Nephron (organoid): ENCODE measurements around the gene SEMA4C.

Source experiments
- H3K27ac Mint-ChIP-seq, 3 experiments: 2 replicates each; pipeline ENCODE4 v1.8.0; 2020; ENCODE audit warnings: mixed read lengths in 3 of 3, mild to moderate bottlenecking in 2 of 3, moderate library complexity in 1 of 3
- H3K27me3 Mint-ChIP-seq: 2 replicates; pipeline ENCODE4 v1.8.0; 2021; ENCODE audit warnings: low read depth, mild to moderate bottlenecking, moderate library complexity, mixed read lengths
- H3K36me3 Mint-ChIP-seq: 2 replicates; pipeline ENCODE4 v1.8.0; 2020; ENCODE audit warnings: low read depth, mixed read lengths
- H3K4me1 Mint-ChIP-seq: 2 replicates; pipeline ENCODE4 v1.8.0; 2020; ENCODE audit warnings: mixed read lengths
- H3K4me3 Mint-ChIP-seq, 3 experiments: 2 replicates each; pipeline ENCODE4 v1.8.0; 2020; ENCODE audit warnings: mild to moderate bottlenecking in 3 of 3, mixed read lengths in 3 of 3, moderate library complexity in 2 of 3
- H3K9me3 Mint-ChIP-seq: 2 replicates; pipeline ENCODE4 v1.8.0; 2020; ENCODE audit warnings: mixed read lengths
- CTCF ChIP-seq, 3 experiments: fragments of 200-600 bp; sonication (generic); IDR thresholded peaks; one replicate each; pipeline ENCODE4 v1.5.0; 2021; ENCODE audit warnings: antibody characterized with exemption in 3 of 3; ENCODE audit not compliant: unreplicated experiment in 3 of 3

The SEMA4C gene

DNA sequence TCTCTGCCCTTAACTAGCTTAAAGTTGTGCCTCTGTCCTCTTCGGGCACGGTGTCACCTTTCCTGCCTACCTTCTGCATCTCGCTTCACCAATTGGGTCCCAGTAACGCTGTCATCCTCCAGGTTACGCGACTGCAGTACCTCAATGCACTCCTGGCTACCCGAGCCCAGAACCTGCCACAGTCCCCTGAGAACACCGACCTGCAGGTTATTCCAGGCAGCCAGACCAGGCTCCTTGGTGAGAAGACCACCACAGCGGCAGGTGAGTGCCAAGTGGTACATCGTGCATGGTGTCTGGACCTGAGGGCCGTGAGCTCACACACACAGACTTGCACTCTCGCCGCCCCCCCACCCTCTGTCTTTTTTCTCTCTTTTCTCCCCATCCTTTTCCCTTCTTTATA is 41.0 kb downstream of the SEMA4C start:
- Mint-ChIP-seq H3K27ac (no peak overlapping the region), H3K9me3 (no peaks in the 10 kb centered on the region), H3K27me3 (no peaks in the 10 kb centered on the region), H3K4me1 (peaks cover 31% of the 10 kb centered on the region), H3K36me3 (peaks cover 34% of the 10 kb centered on the region), H3K4me3 (no peak overlapping the region)
- no peak for TF ChIP-seq CTCF (IDR thresholded peaks at IDR 0.05; ENCODE audit: unreplicated experiment in 3 of 3)

GRCh38 chr2:96828436-96828835 is 41.4 kb downstream of the SEMA4C start:
- H3K27ac Mint-ChIP-seq: no peak overlapping the region
- no peaks in the 10 kb centered on the region for H3K27me3 Mint-ChIP-seq
- peaks cover 32% of the 10 kb centered on the region for H3K4me1 Mint-ChIP-seq
- no peak for TF ChIP-seq CTCF (IDR thresholded peaks at IDR 0.05; ENCODE audit: unreplicated experiment in 3 of 3)
- peaks cover 34% of the 10 kb centered on the region for H3K36me3 Mint-ChIP-seq
- H3K4me3 Mint-ChIP-seq: no peak overlapping the region
- H3K9me3 Mint-ChIP-seq: no peaks in the 10 kb centered on the region

DNA sequence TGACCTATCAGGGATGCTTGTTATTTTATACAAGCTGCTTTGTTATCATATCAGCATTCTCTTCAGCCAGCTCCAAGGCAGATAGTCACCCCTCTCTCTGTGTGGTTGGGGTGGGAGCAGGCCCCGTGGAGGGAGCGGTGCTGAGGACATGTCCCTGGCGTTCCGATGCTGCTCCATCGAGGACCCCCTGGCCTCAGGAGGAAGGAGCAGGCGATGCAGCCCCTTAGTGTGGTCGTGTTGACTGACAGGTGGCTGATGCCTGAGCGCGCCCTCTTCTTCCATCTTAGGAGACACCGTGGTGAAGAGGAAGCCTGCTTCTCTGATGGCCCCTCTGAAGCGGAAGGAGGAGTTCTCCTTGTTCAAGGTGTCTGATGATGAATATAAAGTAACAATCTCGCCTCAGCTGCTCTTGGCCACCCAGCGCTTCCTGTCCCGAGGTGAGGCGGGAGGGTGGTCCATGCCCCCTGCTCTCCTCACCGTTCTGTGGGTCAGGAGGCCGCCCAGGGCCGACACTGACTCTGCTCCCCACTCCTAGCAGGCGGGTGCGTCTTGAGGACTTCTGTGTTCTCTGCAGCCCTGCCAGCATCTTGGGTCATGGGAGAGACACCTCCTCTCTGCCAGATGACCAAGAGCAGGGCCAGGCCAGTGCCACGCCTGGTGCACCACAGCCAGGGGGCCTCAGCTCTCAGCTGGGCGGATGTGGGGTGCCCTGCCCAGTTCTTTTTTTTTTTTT is 43.2 kb downstream of the SEMA4C start:
- Mint-ChIP-seq H3K9me3 (no peaks in the 10 kb centered on the region), H3K4me3 (no peak overlapping the region), H3K4me1 (peaks cover 18% of the 10 kb centered on the region), H3K27me3 (no peaks in the 10 kb centered on the region), H3K36me3 (peaks cover 27% of the 10 kb centered on the region), H3K27ac (no peak overlapping the region)
- no peak for TF ChIP-seq CTCF (IDR thresholded peaks at IDR 0.05; ENCODE audit: unreplicated experiment in 3 of 3)

GRCh38 chr2:96825057-96825456 is 44.8 kb downstream of the SEMA4C start:
- H3K4me1 Mint-ChIP-seq: peaks cover 28% of the 10 kb centered on the region
- H3K36me3 Mint-ChIP-seq: peaks cover 14% of the 10 kb centered on the region
- H3K9me3 Mint-ChIP-seq: no peaks in the 10 kb centered on the region
- H3K4me3 Mint-ChIP-seq: no peak overlapping the region
- no peak for TF ChIP-seq CTCF (IDR thresholded peaks at IDR 0.05; ENCODE audit: unreplicated experiment in 3 of 3)
- no peak overlapping the region for H3K27ac Mint-ChIP-seq
- H3K27me3 Mint-ChIP-seq: no peaks in the 10 kb centered on the region

- Mint-ChIP-seq H3K9me3 (no peaks in the 10 kb centered on the region), H3K36me3 (peaks cover 12% of the 10 kb centered on the region), H3K4me3 (no peak overlapping the region), H3K27me3 (no peaks in the 10 kb centered on the region), H3K27ac (peak overlapping the region; percentile 69 to 74 (median 73)), H3K4me1 (peaks cover 35% of the 10 kb centered on the region)
- TF ChIP-seq CTCF (IDR thresholded peaks at IDR 0.05; ENCODE audit: unreplicated experiment in 3 of 3): no peak
Observed at GRCh38 chr2:96824079-96824870, 45.6 kb downstream of the SEMA4C start.
